Left colon (tissue), 2 donors: ENCODE results near the gene ADAMTS5. TPM values are rescaled to one million over a fixed set of nuclear protein-coding genes. Genes with fewer than 3 reads are reported as not detected.

Source experiments
- ATAC-seq: fragments of 200-7000 bp; cut with Tn5 transposase; one replicate; pipeline ENCODE4 v1.9.1; 2020; ENCODE audit warnings: mild to moderate bottlenecking, moderate library complexity
- DNase-seq, 2 donors: peaks; one replicate each; pipeline ENCODE4 v3.0.0-alpha.2; 2020
- intact Hi-C, 2 donors: fragments of 100-400 bp; cut with DNase I in 1 of 2; cut with micrococcal nuclease in 1 of 2; formaldehyde crosslinking; loops; one replicate each; pipeline versions ENCODE4 v1.11.2 to v1.14.0; 2022; cut with DNase I, micrococcal nuclease
- total RNA-seq, 2 donors: library from RNA; stranded (reverse); fragmentation: NEBNext Ultra II Directional; extraction: Animal tissue kit (Norgen Biotek cat#: 25700); gene quantifications; one replicate each; pipeline ENCODE4 v1.2.1, GENCODE V29; 2021
- donor health status: DM: no; HTN: no; CAD: no.
- donor health status: DM: yes; HTN: yes; CAD: no.

Gene ADAMTS5
- total RNA-seq, 2 donors from 2014 or later = 2.3 to 2.6 TPM

DNA sequence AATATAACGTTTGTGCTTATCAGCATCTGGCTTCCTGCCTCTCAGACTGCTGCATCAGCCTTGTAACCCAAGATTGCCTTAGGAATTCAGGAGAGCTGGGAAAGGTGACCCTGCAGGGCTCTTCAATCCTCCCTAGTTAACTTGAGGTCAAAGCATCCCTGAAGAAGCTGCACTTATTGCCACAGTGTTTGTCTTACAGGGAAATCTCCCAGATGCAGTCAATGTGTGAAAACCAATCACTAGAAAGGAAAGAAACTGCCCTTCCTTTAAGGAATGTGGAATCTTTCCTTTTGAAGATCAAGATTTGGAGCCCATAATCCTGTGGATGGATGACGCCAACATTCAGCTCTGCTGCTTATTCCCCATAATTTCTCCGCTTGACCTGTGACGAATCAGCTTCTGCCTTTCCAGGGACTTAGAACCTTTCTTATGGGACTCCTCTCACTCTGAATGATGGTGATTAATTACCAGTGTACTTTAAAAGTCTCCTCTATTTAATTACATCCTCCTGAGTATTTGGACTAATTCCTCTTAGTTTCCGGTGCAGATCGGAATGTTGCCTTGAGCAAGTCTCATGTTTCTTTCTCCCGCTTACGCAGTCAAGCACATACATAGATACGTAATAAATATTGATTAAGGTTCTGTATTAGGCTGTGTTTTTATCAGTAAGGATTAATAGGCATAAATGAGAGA is 14.4 kb downstream of the ADAMTS5 start:
- intact Hi-C loops = no loop called here
- ATAC-seq = no peak

DNA sequence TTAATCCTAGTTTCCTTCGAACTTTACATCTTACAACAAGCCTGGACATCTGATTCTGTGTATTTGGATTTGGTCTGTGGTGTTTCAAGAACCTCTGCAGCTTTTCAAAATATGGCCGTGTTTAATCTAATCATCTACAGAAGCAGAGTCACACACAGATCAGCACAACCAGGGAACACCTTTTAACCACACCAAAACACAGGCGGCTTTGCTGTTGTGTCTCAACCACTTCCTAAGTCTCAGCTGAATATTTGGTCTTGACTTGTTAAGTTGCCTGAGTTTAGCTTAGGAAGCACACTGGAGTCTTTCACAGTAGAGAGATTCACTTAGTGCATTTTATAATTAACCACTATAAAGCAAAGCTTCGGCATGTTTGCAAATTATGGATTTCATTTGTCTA is 17.1 kb downstream of the ADAMTS5 start:
- intact Hi-C loops = no loop called here
- no peak for ATAC-seq

More for the DNA sequence above, 14.4 kb downstream of the ADAMTS5 start:
- DNase-seq = no peak

DNA sequence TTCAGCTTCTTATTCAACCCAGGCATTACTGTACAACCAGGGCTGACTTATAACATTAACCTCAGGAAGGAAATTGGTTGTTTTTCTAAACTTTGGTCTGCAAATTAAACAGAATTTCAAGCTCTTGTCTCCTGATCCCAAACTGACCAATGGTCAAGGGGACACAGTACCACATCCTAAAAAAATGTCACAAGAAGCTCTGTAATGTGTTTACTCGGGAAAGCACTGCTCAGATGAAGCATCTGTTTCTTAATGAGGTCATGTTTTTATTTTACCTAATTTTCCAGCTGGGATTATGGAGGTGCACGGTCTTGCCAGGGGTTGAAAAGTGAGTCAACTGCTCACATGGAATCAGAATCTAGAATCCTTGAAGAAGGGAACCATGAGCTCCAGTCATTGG is 18.7 kb downstream of the ADAMTS5 start:
- no peak for ATAC-seq
- intact Hi-C loops = no loop called here
- DNase-seq = no peak

More for the DNA sequence above, 17.1 kb downstream of the ADAMTS5 start:
- DNase-seq = no peak

- intact Hi-C loops = no loop called here
- ATAC-seq = no peak
- no peak for DNase-seq
Measured at GRCh38 chr21:26946744-26947446, 20.0 kb downstream of the ADAMTS5 start.

DNA sequence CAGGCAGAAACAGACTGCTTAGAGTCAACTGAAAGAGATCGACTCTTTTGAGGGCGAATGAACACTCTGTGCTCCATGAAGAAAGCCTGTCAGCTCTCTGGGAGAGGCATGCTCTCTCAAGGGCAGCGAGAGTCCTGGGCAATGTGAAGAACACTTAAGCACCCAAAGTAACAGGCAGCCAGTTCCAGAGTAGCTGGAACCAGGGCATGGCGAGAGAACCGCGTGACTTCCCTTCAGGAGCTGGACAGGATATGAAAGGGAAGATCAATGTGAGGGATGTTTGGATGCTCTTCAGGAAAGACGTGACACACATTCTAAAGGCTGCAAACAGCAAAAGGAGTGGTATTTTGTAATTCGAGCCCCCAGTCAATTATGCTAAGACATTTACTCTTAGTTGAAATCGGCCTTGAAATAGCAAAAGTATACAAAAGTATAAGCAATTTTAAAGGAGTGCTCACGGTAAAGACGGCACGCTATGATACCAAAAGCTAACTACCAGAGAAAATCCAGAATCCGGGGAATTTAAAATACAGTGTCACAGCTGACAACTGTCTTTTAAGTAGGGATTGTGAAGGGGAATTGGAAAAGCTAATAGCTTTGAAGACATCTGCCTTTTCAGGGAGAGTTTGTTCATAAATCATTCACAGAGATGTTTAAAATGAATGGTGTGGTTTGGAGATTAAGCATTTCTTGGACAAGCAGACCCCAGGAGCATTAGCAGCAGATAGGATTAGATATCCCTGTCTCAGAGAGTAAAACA is 20.8 kb downstream of the ADAMTS5 start:
- intact Hi-C loops = no loop called here
- ATAC-seq (no peak), DNase-seq (peak in 1 of 2 donors; percentile 10)

GRCh38 chr21:26943921-26944320 is 23.0 kb downstream of the ADAMTS5 start:
- no peak for DNase-seq
- ATAC-seq = no peak
- intact Hi-C loops = no loop called here

DNA sequence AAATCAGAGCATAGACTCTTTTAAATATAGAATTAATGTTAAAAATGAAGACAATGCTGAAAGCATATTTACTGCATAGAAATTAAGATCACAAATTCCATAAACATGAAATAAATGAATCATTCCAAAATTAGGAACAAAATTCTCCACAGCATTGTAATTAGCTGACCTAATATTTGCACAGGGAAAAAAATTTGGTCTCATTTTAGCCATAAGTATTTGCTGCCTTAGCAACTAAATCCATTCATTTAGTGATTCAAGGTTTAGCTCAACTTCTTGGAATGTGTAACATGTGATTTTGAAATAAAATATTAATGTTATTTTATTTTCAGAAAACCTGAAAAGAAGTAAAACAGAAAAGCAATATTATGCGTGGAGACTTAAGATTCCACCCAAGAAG is 25.5 kb downstream of the ADAMTS5 start:
- intact Hi-C loops = no loop called here
- DNase-seq = no peak
- no peak for ATAC-seq

GRCh38 chr21:26939601-26940111 is 27.2 kb downstream of the ADAMTS5 start:
- DNase-seq = no peak

GRCh38 chr21:26936641-26937040 is 30.2 kb downstream of the ADAMTS5 start:
- ATAC-seq (no peak), DNase-seq (no peak)
- intact Hi-C loops = no loop called here

More at GRCh38 chr21:26939601-26940111, 27.2 kb downstream of the ADAMTS5 start:
- intact Hi-C loops = no loop called here
- no peak for ATAC-seq

DNA sequence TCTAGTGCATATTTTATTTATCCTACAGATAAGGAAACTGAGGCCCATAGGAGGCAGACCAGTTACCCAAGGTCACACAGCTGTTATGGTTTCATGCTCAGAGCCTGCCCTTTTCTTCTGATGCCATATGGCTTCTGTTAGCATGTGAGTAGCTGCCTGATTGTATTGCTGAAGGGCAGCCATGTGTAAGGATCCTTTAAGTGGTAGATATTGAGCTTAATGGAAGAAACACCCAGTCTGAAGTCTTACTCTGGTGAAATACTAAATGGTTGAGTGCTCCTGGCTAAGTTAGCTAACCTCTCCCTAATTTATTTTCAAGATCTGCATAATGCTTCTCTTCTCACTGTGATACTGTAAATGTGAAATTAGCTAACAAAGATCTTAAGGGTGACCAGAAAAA is 30.9 kb downstream of the ADAMTS5 start:
- DNase-seq (no peak), ATAC-seq (no peak)
- intact Hi-C loops = no loop called here

- intact Hi-C loops = no loop called here
- ATAC-seq = no peak
Measured at GRCh38 chr21:26934383-26934782, 32.5 kb downstream of the ADAMTS5 start.

DNA sequence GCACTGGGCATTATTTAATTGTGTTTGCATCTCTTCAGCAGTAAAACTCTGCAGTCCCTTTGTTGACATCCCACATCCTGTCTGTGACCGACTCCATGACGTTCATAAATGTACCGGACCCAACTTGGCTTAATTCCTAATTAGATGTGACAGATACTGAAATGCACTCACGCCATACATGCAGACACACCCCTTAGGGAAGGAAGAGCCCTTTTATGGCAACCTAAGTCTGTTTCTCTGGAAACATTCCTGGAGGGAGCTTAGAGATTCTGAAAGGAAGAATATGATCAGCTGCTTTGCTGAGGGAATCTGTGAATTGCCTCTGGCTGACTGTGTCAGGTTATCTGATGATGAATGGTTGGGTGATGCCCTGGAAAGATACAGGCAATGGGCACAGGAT is 33.4 kb downstream of the ADAMTS5 start:
- DNase-seq (no peak), ATAC-seq (no peak)
- intact Hi-C loops = no loop called here

More at GRCh38 chr21:26934383-26934782, 32.5 kb downstream of the ADAMTS5 start:
- no peak for DNase-seq

- ATAC-seq (no peak), DNase-seq (no peak)
- intact Hi-C loops = no loop called here
Measured at GRCh38 chr21:26925636-26926035, 41.3 kb downstream of the ADAMTS5 start.

DNA sequence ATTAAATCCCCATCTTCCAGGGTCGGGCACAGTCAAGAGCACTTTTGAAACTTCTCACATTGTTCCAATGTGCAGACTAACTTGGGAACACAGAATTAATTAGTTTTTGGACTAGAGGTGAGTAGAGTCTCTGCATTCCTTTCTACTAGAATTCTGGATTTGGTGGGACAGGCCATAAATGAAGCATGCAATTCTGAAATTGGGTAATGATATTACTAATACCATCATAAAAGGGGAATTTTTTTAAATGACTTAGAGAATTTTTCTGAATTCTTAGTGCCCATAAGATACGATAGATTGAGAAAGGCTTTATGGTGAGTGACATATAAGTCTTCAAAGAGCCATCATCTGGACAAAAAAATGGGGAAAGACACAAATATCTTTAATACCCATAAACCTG is 41.8 kb downstream of the ADAMTS5 start:
- intact Hi-C loops = no loop called here
- no peak for DNase-seq
- no peak for ATAC-seq

DNA sequence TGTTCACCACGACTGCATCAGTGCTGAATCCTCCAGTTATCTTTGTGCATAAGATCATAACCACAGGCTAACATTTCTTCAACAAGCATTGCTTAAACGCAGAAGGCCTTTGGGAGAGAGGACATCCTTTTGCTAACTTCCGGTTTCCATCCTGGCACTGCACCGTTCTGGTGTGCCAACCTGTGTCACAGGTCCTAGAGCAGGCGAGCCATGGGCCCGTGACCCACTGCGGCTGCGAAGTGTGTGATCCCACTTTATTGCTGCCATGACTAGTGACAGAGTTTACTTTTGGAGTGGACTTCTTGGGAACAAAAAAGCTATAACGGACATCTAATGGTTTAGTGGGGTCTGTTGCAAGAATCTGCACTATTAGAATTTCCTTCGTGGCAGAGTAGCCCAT is 42.9 kb downstream of the ADAMTS5 start:
- no peak for ATAC-seq
- intact Hi-C loops = no loop called here

DNA sequence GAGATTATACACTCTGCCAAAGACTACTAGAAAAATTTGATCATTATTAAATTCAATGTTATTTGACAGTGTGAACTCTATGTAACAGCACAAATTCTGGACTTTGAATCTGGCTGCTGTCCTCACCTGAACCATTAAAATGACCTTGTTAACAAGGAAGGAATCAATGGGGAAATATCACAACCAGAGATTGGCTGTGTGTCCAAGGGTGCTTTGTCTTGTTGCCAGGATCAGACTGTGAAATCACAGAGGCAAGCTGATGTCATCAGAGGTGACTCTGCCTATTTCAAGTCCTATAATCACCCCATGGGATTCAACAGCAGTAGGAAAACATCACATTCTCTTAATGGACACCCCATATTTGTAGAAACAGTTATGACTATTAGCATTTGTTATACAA is 46.8 kb downstream of the ADAMTS5 start:
- ATAC-seq (no peak), DNase-seq (no peak)
- intact Hi-C loops = no loop called here

More for the DNA sequence above, 42.9 kb downstream of the ADAMTS5 start:
- DNase-seq = no peak

- intact Hi-C loops = no loop called here
- ATAC-seq = no peak
- DNase-seq = no peak
Measured at GRCh38 chr21:26918323-26919079, 48.4 kb downstream of the ADAMTS5 start.

- DNase-seq (no peak), ATAC-seq (no peak)
- intact Hi-C loops = no loop called here
Measured at GRCh38 chr21:26916799-26917198, 50.1 kb downstream of the ADAMTS5 start.

DNA sequence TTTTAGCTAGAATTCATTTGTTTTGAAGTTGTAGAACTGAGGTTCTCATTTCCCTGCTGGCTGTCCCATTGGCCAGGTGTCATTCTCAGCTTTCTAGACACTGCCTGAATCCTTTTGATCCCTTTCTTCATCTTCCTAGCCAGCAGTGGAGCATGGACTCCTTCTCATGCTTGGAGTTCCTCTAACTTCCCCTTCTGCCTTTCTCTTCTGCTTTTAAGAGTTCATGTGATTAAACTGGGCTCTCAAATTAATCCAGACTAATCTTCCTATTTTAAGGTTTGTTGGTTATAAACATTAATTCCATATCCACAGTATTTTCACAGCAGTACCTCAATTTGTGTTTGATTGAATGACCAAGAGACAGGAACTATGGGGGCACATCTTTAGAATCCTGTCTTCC is 52.3 kb downstream of the ADAMTS5 start:
- intact Hi-C loops = no loop called here

More for the DNA sequence above, 52.3 kb downstream of the ADAMTS5 start:
- no peak for DNase-seq
- ATAC-seq = no peak
